Thymus (tissue), 11 donors: ENCODE data around the gene IGF2BP3. TPM values are rescaled to one million over a fixed set of nuclear protein-coding genes. Genes with fewer than 3 reads are reported as not detected.

Experiments used
- DNase-seq, 9 donors: peaks; one replicate each; pipeline ENCODE4 v3.0.0-alpha.2; 2013; ENCODE audit warnings: low spot score in 9 of 9, low read depth in 6 of 9, missing footprints in 1 of 9
- H3K27ac ChIP-seq, 2 donors: one replicate each; pipeline ENCODE4 v1.5.1; 2013; ENCODE audit warnings: control low read depth in 1 of 2, low read depth in 1 of 2, low read length in 1 of 2, mild to moderate bottlenecking in 1 of 2, moderate library complexity in 1 of 2
- H3K27me3 ChIP-seq, 2 donors: one replicate each; pipeline ENCODE4 v1.5.1; 2013; ENCODE audit warnings: low read length in 1 of 2; ENCODE audit not compliant: control insufficient read depth in 2 of 2, insufficient read depth in 1 of 2
- H3K36me3 ChIP-seq, 2 donors: one replicate each; pipeline ENCODE4 v1.5.1; 2013; ENCODE audit warnings: low read length in 1 of 2, mild to moderate bottlenecking in 1 of 2, moderate library complexity in 1 of 2; ENCODE audit not compliant: control insufficient read depth in 2 of 2, insufficient read depth in 2 of 2
- H3K4me1 ChIP-seq, 2 donors: one replicate each; pipeline ENCODE4 v1.5.1; 2013; ENCODE audit warnings: low read length in 2 of 2; ENCODE audit not compliant: control insufficient read depth in 2 of 2, insufficient read depth in 2 of 2
- H3K4me3 ChIP-seq, 2 donors: one replicate each; pipeline ENCODE4 v1.5.1; 2013; ENCODE audit warnings: low read length in 2 of 2, control low read depth in 1 of 2, mild to moderate bottlenecking in 1 of 2
- H3K9me3 ChIP-seq, 2 donors: one replicate each; pipeline ENCODE4 v1.5.1; 2013; ENCODE audit warnings: low read length in 1 of 2, mild to moderate bottlenecking in 1 of 2; ENCODE audit not compliant: control insufficient read depth in 2 of 2, insufficient read depth in 1 of 2
- WGBS: extraction: QIAGEN DNeasy Blood & Tissue Kit; methylation state at CpG from one replicate; pipeline ENCODE4 v1.1.7; 2013; 5-methylcytosine and 5-hydroxymethylcytosine counted together
- polyA plus RNA-seq: library from polyadenylated mRNA; stranded (reverse); fragments of 200-250 nt; gene quantifications from one replicate; pipeline ENCODE4 v1.2.3, GENCODE V29; 2013
- total RNA-seq: library from RNA; stranded (reverse); fragments of 120-200 nt; gene quantifications from one replicate; pipeline ENCODE4 v1.2.4, GENCODE V29; 2013
- donor health status: healthy.

Gene IGF2BP3
- total and polyA plus RNA-seq, 2 donors: 3.4 to 16.5 TPM

- H3K4me3 ChIP-seq: no peak overlapping the region
- H3K4me1 ChIP-seq: no peaks in the 10 kb centered on the region
- no peak for DNase-seq
- no peaks in the 10 kb centered on the region for H3K9me3 ChIP-seq
- H3K27ac ChIP-seq: no peak overlapping the region
- WGBS: 98% methylated on average over 2 of the region's 2 CpGs
- H3K27me3 ChIP-seq: no peaks in the 10 kb centered on the region
- no peaks in the 10 kb centered on the region for H3K36me3 ChIP-seq
Measured at GRCh38 chr7:23279819-23280525, 190.3 kb downstream of the IGF2BP3 start.

GRCh38 chr7:23277359-23277989, 192.8 kb downstream of the IGF2BP3 start:
- Histone ChIP-seq H3K9me3 (no peaks in the 10 kb centered on the region), H3K4me3 (no peak overlapping the region), H3K36me3 (no peaks in the 10 kb centered on the region), H3K27ac (no peak overlapping the region), H3K27me3 (no peaks in the 10 kb centered on the region), H3K4me1 (peaks cover 0 to 8% of the 10 kb centered on the region in 2 donors)
- WGBS: 38% methylated on average over 6 of the region's 6 CpGs
- peak in 8 of 9 donors; percentile 54 to 89 (median 76) for DNase-seq

GRCh38 chr7:23276947-23277346, 193.3 kb downstream of the IGF2BP3 start:
- H3K4me3 ChIP-seq: no peak overlapping the region
- WGBS: 95% methylated on average over 3 of the region's 3 CpGs

GRCh38 chr7:23276376-23276775, 193.9 kb downstream of the IGF2BP3 start:
- peak in 1 of 9 donors; percentile 30 for DNase-seq
- H3K27me3 ChIP-seq: no peaks in the 10 kb centered on the region
- WGBS: 72% methylated on average over 5 of the region's 5 CpGs

More at GRCh38 chr7:23276947-23277346, 193.3 kb downstream of the IGF2BP3 start:
- no peaks in the 10 kb centered on the region for H3K9me3 ChIP-seq
- DNase-seq: no peak
- no peak overlapping the region for H3K27ac ChIP-seq
- H3K4me1 ChIP-seq: peaks cover 0 to 8% of the 10 kb centered on the region in 2 donors
- no peaks in the 10 kb centered on the region for H3K36me3 ChIP-seq
- no peaks in the 10 kb centered on the region for H3K27me3 ChIP-seq

GRCh38 chr7:23275912-23276311, 194.4 kb downstream of the IGF2BP3 start:
- Histone ChIP-seq H3K9me3 (no peaks in the 10 kb centered on the region), H3K4me3 (no peak overlapping the region), H3K36me3 (no peaks in the 10 kb centered on the region), H3K27ac (no peak overlapping the region), H3K27me3 (no peaks in the 10 kb centered on the region), H3K4me1 (peaks cover 0 to 8% of the 10 kb centered on the region in 2 donors)
- no peak for DNase-seq
- WGBS: 97% methylated on average over 5 of the region's 5 CpGs

More at GRCh38 chr7:23276376-23276775, 193.9 kb downstream of the IGF2BP3 start:
- H3K4me3 ChIP-seq: no peak overlapping the region
- peaks cover 0 to 8% of the 10 kb centered on the region in 2 donors for H3K4me1 ChIP-seq
- H3K36me3 ChIP-seq: no peaks in the 10 kb centered on the region
- no peak overlapping the region for H3K27ac ChIP-seq
- H3K9me3 ChIP-seq: no peaks in the 10 kb centered on the region

GRCh38 chr7:23273141-23273599, 197.1 kb downstream of the IGF2BP3 start:
- H3K27ac ChIP-seq: peak overlapping the region in 1 of 2 donors; percentile 38
- no peaks in the 10 kb centered on the region for H3K9me3 ChIP-seq
- peak; percentile 74 to 96 (median 88) for DNase-seq
- no peaks in the 10 kb centered on the region for H3K36me3 ChIP-seq
- peaks cover 0 to 8% of the 10 kb centered on the region in 2 donors for H3K4me1 ChIP-seq
- H3K27me3 ChIP-seq: no peaks in the 10 kb centered on the region
- 7% methylated on average over 11 of the region's 11 CpGs for WGBS
- peak overlapping the region in 1 of 2 donors; percentile 14 for H3K4me3 ChIP-seq

- DNase-seq: no peak
- no peak overlapping the region for H3K27ac ChIP-seq
- H3K27me3 ChIP-seq: no peaks in the 10 kb centered on the region
- H3K9me3 ChIP-seq: no peaks in the 10 kb centered on the region
- H3K4me3 ChIP-seq: no peak overlapping the region
- H3K4me1 ChIP-seq: peaks cover 0 to 8% of the 10 kb centered on the region in 2 donors
- H3K36me3 ChIP-seq: no peaks in the 10 kb centered on the region
- WGBS: 97% methylated on average over 2 of the region's 2 CpGs
Measured at GRCh38 chr7:23272275-23272674, 198.0 kb downstream of the IGF2BP3 start.

- Histone ChIP-seq H3K27ac (no peak overlapping the region), H3K4me1 (peaks cover 0 to 8% of the 10 kb centered on the region in 2 donors), H3K36me3 (no peaks in the 10 kb centered on the region), H3K4me3 (no peak overlapping the region), H3K27me3 (no peaks in the 10 kb centered on the region), H3K9me3 (no peaks in the 10 kb centered on the region)
- DNase-seq: no peak
- 97% methylated on average over 4 of the region's 4 CpGs for WGBS
Measured at GRCh38 chr7:23268746-23269145, 201.5 kb downstream of the IGF2BP3 start.

- Histone ChIP-seq H3K36me3 (no peaks in the 10 kb centered on the region), H3K27ac (no peak overlapping the region), H3K4me1 (peaks cover 0 to 4% of the 10 kb centered on the region in 2 donors), H3K27me3 (no peaks in the 10 kb centered on the region), H3K9me3 (no peaks in the 10 kb centered on the region), H3K4me3 (no peak overlapping the region)
- over 99% methylated on average over 2 of the region's 2 CpGs for WGBS
- DNase-seq: no peak
Measured at GRCh38 chr7:23268167-23268566, 202.1 kb downstream of the IGF2BP3 start.
